ENCODE results near the gene TMEM109.

Gene TMEM109

DNA sequence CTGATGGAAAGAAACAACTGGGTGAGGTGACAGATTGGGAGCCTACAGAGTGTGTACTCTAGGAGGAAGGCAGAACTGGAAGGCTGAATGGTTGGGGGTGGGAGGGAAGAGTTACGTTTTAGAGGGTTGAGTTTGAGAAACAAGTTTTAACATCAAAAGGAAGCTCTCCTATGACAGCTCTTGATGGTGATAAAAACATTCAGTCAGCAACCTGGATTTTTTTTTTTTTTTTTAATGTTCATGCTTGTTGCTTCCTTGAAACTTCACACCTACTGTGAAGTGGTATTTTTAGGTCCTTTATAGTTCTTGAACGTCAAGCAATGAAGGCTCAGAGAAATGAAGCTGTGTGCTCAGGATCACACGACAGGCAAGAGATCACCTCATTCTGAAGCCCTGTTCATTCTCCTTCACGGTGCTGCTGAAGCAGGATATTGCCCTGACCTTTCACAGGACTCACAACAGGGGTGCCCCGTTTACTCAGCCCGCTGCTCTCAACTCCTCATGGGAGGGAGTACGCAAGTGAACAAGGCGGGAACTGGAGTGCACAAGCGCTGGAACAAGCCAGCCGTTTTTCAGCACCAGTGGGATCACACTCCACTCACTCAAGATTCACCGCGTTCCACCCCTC is 1.6 kb upstream of the TMEM109 start:
- peak; percentile 26 for DNase-seq

DNA sequence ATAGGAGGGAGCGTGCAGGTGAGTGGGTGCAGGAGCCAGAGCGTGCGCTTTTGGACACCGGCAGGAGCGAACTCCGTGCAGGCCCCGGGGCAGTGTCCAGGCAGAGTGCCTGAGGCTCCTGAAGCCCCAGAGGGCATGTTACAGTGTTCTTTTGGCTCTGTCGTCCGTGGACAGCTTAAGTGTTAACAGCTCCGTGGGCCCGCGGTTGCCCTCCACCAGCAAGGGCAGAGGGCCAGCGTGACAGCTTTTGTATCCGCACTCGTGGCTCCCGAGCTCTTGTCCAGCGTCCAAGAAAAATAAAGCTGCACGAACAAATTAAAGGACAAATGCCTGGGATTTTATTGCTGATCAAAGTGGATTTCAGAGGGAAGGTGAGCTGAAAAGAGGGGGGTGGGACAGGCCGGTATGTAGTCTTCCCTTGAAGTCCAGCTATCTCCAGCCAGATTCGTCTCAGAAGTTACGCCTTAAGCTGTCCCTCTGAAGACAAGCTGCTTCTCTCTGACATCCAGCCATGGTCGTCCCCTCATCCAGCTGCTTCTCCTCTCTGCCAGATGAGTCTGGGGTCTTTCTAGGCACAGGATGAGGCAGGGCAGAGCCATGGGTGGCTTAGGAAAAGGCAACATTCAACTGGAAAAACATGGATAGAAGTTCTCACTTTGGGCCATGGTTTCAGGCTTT is 968 bp upstream of the TMEM109 start:
- DNase-seq: no peak

DNA sequence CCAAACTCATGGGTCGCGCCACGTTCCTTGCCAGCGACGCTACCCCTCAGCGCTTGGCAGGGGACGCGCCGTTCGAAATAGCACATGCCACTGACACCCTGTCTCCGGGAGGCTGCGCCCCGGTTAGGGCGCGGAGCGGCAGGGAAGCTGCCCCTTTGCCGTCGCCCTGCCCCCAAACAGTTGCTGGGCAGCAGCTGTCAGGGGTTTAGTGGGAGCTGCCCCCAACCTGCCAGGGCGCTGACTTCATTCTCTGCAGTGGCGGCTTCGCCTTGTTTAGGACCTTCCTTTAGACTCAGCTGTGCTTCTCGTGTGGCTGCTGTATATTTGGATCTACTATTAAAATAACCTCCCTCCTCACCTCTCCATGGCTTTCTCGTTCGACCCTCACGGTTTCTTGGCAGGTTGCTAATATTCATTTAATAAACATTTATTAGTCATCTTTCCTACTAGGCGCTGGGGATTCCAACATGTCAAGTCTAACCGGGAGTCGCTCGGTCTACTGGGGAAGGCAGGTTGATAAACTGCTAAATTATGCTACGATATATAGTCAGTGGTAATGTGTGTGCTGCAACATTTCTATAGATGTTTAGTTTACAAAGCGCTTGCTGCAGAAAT is 782 bp downstream of the TMEM109 start:
- peak; percentile 70 for DNase-seq

DNA sequence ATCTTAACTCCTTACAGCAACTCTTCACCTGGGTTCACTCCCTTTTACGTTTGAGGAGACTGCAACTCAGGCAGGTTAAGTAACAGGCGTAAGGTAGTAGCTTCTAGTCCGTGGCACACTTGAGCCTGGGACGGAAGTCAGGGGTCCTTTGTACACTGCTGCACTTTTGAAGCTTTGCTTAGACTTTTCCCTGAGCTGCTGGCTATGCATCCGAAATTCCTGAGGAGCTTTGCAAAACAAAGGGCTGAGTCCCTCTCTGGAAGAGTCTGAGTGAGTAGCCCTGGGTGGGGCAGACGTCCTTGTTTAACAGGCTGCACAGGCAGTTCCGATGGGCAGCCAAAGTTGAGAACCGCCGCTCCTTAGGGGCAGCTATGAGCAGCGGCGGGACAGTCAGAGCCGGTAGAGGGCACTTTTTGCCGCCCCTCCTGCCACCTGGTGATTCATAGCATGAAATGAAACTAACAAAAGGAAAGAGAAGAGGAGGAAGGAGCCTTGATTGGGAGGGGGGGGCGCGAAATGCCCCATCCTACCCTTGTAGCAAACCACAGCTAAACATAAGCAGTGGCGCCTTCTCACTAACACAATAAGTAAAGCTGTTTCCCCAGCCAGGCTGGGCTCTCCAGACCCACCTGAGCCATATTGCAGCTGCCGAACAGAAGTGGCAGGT is 1.4 kb downstream of the TMEM109 start:
- DNase-seq: peak; percentile 31

DNA sequence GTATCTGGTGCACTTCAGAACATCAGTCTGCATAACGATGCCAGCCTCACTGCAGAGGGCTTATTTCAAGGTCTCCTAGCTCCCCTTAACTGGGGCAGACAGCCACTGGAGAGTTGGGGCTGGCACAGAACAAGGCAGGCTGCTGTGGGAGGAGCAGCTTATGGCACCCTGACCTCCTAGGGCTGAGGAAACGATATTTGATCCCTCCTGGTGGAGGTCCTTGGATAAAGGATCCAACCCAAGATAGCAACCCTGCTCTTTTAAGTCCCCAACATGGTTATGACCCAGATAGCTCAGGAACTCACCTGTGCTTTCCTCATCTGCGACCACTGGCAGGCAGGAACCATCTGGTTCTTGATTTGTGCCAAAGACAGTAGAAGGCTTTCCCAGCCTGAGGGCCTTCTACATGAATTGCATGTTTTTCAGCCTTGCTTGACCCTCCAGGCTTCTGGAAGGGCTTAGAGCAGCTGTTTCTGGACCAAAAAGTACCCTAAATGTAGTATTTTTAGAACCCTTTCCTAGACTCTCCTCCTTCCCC is 2.8 kb downstream of the TMEM109 start:
- peak; percentile 42 for DNase-seq

DNA sequence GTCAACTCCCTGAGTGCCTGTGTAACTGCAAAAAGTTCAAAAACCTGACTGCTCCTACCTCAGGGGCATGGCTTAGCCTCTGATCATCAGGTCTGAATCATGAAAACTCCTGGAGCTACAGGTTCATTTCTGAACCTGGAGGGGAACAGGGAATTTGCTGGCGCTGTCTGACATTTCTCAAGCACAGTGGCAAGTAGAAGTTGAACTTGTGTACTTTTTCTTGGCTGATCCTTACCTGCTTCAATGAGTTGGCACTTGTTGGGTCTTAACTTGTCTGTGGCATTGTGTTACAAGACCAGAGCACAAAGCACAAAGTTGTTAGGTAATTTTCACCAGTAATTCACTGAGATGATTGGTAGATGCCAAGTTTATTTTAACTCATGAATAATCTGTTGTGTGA is 3.3 kb downstream of the TMEM109 start:
- DNase-seq: no peak

DNA sequence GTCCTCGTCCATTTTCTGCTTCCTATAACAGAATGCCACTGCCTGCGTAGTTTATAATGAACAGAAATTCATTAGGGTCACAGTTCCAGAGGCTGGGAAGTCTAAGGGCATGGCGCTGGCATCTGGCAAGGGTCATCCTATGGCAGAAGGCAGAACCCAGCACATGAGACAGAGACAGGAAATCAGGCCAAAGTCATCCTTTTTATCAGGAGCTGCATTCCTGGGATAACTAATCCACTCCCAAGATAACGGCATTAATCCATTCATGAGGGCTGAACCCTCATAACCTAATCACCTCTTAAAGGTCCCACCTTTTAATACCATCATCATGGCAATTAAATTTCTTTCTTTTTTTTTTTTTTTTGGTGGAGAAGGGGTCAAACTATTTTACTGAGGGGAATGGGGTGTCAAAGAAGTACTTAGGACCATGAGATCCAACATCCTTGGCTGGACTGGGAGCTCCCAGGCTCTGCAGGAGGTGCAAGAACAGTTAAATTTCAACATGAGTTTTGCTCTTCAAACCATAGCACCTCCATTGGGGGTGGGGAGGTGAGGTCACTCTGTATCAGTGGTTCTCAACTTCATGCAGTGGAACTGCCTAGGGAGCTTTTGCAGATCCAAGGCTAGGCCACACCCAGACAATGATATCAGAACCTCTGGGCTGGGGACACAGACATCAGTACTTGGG is 4.4 kb downstream of the TMEM109 start:
- DNase-seq: no peak

DNA sequence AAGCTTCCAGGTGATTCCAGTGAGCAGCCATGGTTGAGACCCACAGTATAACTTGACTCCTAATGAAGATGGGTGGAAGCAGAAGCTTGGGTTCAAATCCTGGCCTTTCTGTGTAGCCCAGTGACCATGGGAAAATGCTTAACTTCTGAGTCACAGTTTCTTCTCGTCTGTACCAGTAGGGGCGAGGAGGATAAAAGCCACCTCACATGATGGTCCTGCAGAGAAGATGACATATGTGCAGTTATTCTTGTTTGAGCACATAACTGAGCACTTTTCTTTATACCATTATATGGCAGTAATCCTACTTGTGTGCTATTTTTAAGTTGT is 4.9 kb downstream of the TMEM109 start:
- no peak for DNase-seq

DNA sequence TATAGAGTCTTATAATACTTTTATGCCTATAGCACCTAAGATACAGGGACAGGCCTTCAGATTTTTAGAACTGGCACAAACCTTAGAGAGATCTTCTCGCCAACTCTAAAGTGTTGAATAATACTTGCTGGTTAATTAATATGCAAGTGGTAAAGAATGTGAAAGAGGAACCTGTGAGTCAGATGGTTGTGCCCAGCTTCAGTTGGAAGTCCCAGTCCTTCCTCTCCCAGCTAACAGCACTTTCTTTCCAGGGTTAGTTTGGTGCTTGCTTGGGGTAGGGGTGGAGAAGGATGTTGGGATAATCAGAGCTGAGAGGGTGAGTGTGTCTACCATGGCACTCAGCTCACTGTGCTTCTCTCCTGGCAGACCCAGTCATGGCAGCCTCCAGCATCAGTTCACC is 5.4 kb downstream of the TMEM109 start:
- DNase-seq: no peak

DNA sequence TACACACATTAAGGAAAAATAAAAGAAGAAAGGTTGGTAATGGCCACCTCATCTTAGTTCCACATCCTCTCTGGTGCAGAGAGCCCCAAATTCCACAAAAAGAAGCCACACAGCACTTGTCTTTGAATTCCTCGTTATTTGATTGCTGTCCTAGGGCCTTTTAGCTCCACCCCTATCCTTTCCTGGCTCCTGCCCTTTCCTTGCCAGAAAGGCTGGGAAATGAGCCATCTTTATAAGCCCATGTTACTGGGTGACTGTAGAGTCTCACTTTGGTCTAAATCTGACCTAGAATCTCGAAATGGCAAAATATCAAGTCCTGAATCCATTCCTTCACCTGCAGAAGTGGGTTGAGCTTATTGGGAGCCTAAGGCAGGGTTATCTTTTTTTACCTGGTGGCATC is 6.0 kb downstream of the TMEM109 start:
- no peak for DNase-seq

DNA sequence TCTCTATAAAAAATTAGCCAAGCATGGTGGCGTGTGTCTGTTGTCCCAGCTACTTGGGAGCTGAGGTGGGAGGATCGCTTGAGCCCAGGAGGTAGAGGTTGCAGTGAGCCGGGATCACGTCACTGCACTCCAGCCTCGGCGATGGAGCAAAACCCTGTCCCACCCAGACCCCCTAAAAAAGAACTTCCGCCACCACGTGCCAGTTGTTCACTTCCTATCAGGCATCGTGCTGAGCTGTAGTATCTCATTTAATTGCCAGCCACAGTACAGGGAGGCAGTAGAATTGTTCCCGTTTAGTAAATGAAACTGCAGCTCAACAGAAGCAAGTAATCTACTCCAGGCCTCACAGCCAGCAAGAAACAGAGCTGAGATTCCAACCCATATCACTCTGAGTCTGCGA is 7.3 kb downstream of the TMEM109 start:
- DNase-seq: no peak

DNA sequence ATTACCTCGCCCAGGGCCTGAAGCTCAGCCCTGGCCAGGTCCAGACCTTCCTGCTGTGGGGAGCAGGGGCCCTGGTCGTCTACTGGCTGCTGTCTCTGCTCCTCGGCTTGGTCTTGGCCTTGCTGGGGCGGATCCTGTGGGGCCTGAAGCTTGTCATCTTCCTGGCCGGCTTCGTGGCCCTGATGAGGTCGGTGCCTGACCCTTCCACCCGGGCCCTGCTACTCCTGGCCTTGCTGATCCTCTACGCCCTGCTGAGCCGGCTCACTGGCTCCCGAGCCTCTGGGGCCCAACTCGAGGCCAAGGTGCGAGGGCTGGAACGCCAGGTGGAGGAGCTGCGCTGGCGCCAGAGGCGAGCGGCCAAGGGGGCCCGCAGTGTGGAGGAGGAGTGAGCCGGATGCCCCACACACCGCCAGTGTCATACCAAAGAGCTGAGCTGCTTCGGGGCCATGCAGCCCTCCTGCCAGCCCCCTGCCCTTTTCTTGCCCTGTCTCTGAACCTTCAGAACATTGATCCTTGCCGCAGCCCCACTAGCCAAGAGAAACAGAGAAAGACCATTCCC is 7.9 kb downstream of the TMEM109 start:
- no peak for DNase-seq

DNA sequence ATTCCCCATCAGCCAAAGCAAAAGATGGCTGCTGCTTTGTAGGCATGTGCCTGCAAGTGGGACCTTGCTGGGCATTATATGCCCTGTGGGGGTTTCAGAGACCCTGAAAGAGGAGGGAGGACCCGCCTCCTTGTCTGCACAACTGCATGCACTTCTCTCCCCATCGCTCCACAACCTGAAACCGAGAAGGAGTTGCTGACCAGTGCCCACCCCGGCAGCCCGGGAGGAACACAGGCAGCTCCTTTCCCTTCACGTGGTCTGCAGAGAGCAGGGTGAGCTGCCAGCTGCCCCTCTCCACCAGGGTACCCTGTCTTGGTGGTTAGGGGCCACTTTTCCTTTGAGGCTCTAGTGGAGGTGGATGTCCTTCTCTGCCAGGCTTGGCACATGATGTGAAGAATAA is 8.9 kb downstream of the TMEM109 start:
- no peak for DNase-seq

DNA sequence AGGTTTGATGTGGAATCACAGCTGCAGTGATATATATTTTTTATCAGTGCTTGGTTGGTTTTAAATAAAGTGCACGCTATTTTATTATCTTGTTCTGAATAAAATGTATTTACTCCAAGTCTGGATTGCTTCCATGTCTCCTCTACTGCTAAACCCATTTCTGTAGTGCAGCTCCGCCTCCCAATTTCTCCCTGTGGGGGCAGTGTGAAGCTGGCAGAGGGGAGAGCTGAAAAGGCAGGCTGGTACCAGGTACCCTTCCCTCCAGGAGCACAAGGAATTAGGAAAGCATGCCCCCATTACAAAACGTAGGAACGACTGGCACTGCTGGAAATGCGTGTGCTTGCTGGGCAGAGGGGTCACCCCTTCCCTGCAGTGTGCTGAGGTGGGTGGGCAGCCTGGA is 9.4 kb downstream of the TMEM109 start:
- DNase-seq: peak; percentile 23

DNA sequence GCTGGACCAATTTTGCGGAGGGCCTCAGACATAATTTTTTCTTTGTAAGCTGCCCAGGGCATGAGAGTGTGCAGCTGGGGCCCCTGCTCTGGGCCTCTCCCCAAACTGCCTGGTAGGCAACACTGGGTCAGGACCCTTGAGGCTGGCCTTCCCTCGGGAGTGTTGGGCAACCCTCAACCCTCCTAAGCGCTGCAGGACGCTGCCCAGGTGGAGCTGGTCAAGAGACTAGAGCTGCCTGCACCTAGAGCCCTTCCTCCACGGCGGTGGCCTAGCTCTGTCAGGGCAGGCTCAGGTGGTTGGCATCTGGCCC is 9.8 kb downstream of the TMEM109 start:
- DNase-seq: no peak

DNA sequence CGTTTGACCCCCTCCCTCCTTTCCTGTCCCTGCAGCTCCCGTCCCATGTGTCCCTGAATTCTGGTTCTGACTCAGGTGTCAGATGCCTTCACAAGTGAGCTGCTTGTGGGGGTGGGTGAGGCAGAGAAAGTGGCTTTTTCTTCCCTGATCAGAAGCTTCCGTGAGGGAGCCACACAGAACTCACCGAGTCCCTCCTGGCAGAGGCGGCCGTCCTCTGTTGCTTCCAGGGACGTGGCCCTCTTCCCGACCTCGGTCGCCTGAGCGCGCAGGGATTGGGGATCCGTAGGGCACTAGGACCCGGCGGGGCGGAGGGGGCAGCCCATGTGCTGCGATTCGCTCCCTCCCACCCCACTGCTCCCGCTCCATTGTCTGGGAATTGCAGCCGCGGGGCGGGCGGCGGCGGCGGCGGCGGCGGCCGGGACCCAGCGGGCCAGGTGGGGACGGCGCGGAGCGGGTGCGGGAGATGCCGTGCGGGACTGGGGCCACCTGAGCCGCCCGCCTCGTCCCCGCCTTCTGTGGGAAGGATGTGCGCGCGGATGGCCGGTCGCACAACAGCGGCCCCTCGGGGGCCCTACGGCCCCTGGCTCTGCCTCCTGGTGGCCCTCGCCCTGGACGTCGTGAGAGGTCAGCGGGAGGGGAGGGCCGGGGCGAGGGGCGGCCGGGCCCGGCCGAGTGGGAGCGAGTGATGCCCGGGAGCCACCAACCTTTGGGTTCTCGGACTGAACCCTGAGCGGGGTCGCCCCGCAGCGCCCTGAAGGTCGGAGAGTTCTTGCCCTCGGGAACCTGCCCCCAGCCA is 10.3 kb downstream of the TMEM109 start, which contains the start of gene TMEM132A:
Gene TMEM132A (plus strand): TSS at position 351 of the 796 bp plus-strand sequence. CDS start 174 bp downstream, at position 525.
- DNase-seq: peak; percentile 92

DNA sequence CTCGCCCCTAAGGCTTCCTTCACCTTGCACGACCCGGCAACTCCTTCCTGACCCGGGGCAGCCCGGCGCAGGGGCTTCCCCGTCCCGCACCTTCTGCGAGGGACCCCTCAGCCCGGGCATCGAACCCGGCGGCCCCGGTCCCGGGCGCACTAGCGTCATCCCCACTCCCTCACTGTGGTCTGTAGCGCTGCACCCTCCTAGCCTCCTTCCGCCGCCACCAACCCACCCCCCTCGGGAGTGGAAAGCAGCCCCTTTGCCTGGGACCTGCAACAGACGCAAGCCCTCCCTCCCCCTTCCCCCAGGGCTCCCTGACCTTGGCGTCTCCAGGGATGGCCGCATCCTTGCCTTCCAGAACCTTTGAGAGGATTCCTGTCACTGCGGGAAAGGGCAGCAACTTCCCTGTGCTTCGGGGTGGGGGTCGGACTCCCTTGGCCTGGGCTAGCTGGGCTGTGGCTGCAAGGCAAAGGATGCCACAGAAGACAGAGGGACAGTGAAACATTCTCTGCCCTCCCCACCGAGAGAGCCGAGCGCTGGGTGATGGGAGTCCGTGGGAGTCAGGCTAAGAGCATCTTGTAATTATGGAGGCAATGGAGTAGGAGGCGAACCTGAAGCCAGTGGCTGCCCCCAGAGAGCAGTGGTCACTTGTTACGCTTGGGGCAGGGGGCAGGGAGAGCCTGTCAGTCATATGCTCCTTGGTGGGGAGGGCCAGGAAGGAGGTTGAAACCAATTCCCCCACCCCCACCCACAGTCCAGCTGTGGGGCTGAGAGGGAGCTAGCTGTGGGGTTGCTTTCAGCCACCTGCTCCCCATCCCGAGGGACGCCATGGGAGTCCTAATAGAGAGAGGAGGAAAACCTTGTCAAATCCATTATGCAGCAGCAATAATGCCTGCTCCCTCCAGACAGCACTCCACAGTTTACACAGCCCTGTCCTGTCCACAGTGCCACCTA is 11.2 kb downstream of the TMEM109 start:
- peak; percentile 92 for DNase-seq

DNA sequence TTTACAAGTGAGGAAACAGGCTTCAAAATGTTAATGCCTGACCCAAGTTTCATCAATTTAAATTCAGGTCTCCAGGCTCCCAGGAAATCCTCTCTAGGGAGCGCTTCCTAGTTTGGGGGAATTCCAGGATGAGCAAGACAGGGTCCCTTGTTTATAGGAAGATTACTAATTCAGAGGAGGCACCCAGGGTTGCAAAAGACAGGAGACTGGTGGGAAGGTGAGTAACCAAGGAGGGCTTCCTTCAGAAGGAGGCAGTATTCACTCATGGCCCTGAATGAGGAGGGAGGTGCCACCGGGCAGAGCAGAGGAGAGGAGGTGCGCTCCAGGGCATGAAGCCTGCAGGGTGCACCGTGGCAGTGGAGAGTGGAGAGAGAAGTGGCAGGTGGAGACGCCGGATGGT is 11.9 kb downstream of the TMEM109 start:
- peak; percentile 65 for DNase-seq

DNA sequence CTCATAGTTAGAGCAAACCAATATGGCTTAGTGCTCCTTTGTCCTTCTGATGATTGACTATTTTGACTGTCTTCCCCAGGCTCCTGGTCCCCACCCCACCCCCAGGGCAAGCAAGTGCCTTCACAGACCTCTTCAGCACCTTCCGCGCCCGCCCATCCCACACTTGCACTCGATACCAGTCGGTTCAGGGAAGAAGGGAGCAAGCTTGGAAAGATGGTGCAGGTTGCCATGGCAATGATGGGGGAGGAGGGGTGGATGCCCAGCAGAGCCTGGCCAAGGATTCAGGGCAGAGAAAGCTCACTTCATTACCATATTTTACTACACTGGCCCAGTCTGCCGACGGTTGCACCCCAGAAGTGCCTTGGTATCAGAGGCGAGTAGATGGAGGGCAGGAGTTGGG is 12.5 kb downstream of the TMEM109 start:
- DNase-seq: peak; percentile 21

DNA sequence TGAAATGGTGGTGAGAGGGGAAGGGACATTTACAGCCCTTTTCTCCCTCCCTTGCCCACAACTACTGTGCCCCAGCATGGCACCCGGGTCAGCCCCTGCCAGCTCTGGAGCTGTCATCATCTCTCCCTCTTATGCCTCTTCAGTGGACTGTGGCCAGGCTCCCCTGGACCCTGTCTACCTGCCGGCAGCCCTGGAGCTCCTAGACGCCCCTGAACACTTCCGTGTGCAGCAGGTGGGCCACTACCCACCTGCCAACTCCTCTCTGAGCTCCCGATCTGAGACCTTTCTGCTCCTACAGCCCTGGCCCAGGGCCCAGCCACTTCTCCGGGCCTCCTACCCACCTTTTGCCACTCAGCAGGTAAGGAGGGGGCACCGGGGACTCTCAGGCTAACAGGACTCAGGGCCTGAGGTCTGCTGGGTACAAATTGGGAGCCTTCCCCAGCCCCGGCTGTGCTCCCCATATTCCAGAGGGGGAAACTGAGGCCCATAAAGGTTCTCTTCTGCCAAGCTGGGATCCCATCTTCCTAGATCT is 13.2 kb downstream of the TMEM109 start:
- DNase-seq: no peak

DNA sequence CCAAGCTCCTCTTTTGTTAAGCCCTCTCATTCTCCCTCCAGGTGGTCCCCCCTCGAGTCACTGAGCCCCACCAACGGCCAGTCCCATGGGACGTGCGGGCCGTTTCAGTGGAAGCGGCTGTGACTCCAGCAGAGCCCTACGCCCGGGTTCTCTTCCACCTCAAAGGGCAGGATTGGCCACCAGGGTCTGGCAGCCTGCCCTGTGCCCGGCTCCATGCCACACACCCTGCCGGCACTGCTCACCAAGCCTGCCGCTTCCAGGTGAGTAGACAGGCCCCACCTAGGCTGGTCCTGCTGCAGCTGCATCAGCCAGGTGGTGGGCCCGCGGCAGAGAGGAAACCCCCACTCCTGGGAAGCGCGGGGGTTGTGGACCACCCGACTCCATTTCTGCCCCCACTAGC is 13.6 kb downstream of the TMEM109 start:
- DNase-seq: no peak
